UCSD-AML1 (cell line): ENCODE results near the gene ARSJ.

ENCODE experiments used
- DNase-seq: peaks from one replicate; lab custom pipeline; 2025; ENCODE audit not compliant: unreplicated experiment; lab: John Stamatoyannopoulos, UW

Gene ARSJ

DNA sequence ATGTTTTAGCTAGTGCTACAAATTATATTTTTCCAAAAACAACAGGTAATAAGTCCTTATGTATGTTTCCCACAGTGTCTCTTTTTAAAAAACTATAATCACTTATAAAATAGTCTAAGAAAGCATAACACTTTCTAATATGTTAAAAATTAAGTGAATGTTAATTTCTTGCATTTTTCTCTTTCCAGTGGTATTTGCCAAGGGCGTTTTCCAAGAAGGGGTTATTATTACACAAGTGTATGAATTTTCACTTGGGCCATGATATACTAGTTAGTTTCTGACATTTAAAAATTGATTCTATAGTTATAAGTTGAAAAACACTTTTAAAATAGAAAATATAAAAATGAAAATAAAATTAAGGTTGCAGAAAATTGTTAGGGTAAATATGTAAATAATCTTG lies 74.6 kb downstream of the ARSJ start:
- DNase-seq = no peak

DNA sequence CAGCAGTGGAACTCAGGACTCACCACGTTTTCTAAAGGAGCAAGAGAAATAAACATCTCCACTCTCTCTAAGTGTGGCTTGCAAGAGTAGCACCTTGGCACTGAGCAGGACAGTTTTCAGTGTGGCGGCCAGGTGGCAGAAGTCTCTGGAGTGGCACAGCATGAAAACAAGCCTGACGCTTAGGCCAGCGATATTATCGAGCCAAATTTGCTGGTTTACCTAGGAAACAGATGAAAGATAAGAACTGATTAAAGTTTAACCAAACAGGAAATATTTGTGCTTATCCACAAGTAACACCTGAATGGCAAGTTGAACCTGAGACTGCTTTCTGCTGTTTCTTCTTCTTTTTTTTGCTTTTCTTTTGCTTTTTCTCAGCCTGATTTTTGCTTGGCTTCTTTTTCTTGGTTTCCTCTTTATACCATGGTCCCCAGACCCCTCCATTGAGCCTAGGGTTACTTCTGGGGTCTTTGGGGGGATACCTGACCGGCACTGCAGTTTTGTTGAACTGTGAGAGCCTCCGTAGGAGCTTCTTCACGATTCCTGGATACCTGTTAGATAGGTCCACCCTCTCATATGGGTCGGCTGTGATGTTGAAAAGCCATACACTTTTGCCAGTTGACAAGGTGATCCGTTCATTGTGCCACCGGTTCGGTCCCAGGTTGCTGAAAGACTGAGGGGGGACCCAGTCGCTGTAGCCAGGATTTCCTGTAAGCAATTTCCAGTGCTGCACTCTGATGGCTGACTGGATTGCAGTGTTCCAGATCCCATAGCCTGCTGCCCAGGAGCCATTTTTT lies 77.3 kb downstream of the ARSJ start:
- DNase-seq = peak; percentile 5

DNA sequence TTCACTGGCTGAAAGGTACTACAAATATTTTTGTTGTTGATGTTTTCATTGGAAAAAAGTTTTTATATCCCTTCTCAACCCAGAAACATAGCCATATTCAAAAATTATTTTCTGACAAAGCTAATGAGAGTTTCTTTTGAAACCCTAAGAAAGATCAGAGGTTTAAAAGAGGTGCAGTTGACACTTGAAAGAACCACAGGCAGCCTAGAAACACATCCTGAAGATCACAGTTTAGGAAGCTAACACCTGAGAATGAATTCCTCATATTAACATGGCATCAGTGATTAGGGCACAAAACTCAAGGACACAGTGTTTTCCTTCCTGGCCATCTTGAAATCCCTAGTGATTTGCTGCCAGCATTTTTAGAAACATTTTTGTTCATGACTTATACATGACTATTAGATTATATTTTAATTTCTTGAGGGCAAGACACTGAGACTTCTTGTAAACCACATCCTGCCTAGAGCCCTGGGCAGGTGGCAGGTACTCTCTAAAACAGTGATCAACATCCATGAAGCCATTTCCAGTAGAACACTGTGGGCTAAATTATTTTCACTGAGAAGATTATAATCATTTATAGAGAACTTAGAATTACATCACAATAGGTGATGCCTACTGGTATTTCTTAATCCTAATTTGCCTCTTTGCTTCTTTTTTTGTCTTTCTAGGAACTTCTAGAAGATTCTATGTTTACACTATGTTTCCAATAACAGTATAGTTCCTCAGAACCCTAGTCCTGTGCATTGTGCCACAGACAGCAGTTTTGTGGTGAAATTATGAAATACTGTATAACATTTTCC lies 80.0 kb downstream of the ARSJ start:
- DNase-seq = no peak

GRCh38 chr4:113893546-113893945 lies 85.9 kb downstream of the ARSJ start:
- no peak for DNase-seq

DNA sequence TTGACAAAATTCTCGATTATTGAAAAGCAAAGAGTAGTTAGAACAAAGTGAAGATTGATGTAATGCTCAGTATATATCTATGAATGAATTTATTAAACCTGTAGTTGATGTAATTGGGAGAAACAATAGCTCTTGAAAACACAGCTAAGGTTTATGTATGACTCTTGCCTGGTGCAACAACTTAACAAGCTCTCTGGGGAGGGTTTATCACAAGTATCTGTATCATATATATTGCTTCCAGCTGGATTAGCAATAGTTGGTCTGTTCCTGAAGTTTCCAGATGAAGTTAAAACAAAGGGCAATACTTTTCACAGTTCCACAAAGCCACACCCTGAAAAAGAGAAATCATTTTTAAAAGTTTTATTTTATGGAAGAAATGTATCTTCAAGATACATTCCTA lies 91.4 kb downstream of the ARSJ start:
- no peak for DNase-seq

DNA sequence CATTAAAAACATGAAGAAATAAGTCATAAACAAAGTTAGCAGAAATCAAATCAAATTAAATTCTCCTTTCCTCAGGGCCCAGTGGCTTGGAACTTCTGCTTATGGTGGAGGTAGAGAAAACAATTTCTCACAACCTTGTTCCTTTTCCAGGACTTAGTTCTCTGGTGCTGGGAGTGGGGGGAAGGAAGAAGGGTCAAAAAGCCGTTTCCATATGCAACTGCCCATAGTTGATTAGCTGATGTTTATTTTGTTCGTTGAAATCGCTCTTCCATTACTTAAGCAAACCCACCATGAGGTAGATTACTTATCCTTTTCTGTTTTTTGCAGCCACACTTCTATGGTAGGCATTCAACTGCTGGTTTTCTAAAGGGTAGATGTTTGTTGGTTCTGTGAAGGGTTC lies 94.2 kb downstream of the ARSJ start:
- DNase-seq = no peak

DNA sequence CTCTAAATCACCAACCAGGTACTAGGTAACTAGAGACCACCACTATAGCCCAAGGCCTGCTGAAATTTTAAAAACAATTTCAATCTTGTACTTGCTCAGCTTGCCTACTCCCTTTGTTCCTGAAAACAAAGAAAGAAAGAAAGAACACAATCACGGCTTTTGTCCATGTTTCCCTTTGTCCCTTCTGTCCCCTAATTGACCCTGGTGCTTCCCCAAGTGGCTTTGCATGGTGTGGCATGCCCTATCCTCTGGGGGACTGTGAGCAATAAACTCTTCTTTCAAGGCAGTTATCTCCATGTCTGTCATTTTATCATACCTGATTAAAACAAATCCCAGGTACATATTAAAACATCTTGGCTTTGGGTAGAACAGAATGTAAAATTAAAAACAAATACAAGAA lies 94.8 kb downstream of the ARSJ start:
- DNase-seq = no peak

DNA sequence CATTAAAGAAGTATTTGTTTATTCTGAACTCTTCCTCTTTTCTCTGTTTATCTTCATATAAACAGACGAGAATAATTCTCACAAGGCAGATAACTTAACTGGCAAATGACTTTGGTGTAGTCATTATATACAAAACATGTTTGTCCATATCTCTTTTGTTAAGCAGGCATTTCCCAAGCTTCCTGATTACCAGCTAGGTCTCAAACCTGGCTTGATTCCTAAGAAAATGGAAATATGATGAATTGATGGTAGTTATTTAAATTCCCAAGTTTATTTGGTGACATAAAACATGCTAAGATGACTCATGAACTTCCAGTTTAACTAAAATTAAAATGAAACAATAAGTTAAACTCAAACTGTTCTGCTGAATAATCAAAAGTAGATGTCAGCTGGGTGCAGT lies 96.8 kb downstream of the ARSJ start:
- DNase-seq = no peak

- DNase-seq = no peak
Observed at GRCh38 chr4:113881256-113881655, 98.2 kb downstream of the ARSJ start.

GRCh38 chr4:113880240-113881028 lies 99.0 kb downstream of the ARSJ start:
- DNase-seq = no peak

DNA sequence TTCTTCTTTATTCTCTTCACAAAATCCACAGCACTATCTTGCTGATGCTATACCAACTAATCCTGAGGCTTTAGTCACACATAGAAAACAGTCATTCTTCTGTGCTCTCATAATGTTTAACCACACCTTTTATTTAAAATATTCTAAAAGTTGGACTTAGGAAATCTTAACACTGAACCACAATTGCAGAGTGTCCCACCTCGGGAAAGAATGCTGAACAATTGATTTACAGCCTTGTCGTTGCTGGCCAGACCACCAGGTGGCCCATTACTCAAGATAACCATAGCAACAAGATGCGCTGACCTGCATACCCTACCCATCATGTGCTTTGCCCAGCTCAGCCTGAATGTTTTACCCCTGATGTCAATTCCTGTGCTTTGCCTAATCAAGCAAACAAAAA lies 100.8 kb downstream of the ARSJ start:
- no peak for DNase-seq

GRCh38 chr4:113874480-113874879 lies 105.0 kb downstream of the ARSJ start:
- DNase-seq = no peak

DNA sequence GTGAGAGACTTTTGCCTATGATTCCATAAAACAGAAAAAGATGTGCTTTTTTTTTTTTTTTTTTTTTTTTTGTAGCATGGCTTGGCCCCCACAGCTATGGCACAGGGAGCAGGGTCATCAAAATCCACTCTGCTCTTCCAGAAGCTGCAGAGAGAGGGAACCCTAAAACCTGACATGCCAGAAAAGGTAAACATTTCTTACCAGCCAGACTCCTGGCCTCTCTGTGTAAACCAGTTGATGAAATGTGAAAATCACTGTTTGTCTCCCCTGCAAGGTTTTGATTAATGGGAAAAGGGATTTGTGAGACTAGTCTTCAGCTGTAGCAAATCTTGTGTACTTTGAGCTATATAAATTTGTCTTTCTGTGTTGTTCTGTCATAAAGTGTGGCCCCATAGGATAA lies 105.9 kb downstream of the ARSJ start:
- DNase-seq = no peak

- no peak for DNase-seq
Observed at GRCh38 chr4:113872426-113873260, 106.8 kb downstream of the ARSJ start.

GRCh38 chr4:113871080-113871479 lies 108.4 kb downstream of the ARSJ start:
- DNase-seq = no peak

GRCh38 chr4:113869743-113870375 lies 109.6 kb downstream of the ARSJ start:
- DNase-seq = no peak

GRCh38 chr4:113866611-113867010 lies 112.8 kb downstream of the ARSJ start:
- DNase-seq = no peak

GRCh38 chr4:113858924-113859323 lies 120.5 kb downstream of the ARSJ start:
- DNase-seq = no peak

GRCh38 chr4:113851816-113852215 lies 127.6 kb downstream of the ARSJ start:
- no peak for DNase-seq
